Keratinocyte (primary cell): Measurements from ENCODE around the gene PCID2. TPM values are rescaled to one million over a fixed set of nuclear protein-coding genes. Genes with fewer than 3 reads are reported as not detected.

Source experiments
- DNase-seq: peaks from one replicate; pipeline ENCODE4 v3.0.0-alpha.2; 2011; ENCODE audit warnings: low read depth, missing footprints, low spot score
- FAIRE-seq: peaks from 2 replicates; lab custom pipeline; 2011; peaks lifted over from hg19 to GRCh38; lab: Jason Lieb, UNC
- H2AFZ ChIP-seq: 2 replicates; pipeline ENCODE4 v1.6.0; 2012; ENCODE audit warnings: low read length, control low read depth, inconsistent platforms; ENCODE audit not compliant: control insufficient read depth
- H3K27ac ChIP-seq: 2 replicates; pipeline ENCODE4 v1.5.1; 2011; ENCODE audit warnings: low read length; ENCODE audit not compliant: control insufficient read depth, insufficient read depth
- H3K27me3 ChIP-seq: 3 replicates; pipeline ENCODE4 v1.6.0; 2011; ENCODE audit warnings: low read length; ENCODE audit not compliant: control insufficient read depth, insufficient read depth; ENCODE audit errors: extremely low read depth
- H3K36me3 ChIP-seq, 2 experiments: 2 replicates in 1 of 2; 3 replicates in 1 of 2; pipeline ENCODE4 v1.5.1; 2011; ENCODE audit warnings: low read length in 2 of 2, mild to moderate bottlenecking in 1 of 2; ENCODE audit not compliant: control insufficient read depth in 2 of 2, insufficient read depth in 2 of 2; ENCODE audit errors: extremely low read depth in 1 of 2
- H3K4me1 ChIP-seq: 3 replicates; pipeline ENCODE4 v1.5.1; 2011; ENCODE audit warnings: low read length; ENCODE audit not compliant: control insufficient read depth, insufficient read depth; ENCODE audit errors: extremely low read depth
- H3K4me2 ChIP-seq: 3 replicates; pipeline ENCODE4 v1.6.0; 2011; ENCODE audit warnings: low read depth, low read length; ENCODE audit not compliant: control insufficient read depth, insufficient read depth; ENCODE audit errors: extremely low read depth
- H3K4me3 ChIP-seq, 3 experiments: fragments of 200-600 bp in 1 of 3; sonication (generic) in 1 of 3; 2 replicates in 2 of 3; 3 replicates in 1 of 3; pipeline ENCODE4 v1.5.1; 2011 to 2016; ENCODE audit warnings: low read length in 3 of 3, mild to moderate bottlenecking in 3 of 3, control low read depth in 2 of 3, inconsistent platforms in 1 of 3, low read depth in 1 of 3, mixed read lengths in 1 of 3, mixed run types in 1 of 3, moderate library complexity in 1 of 3; ENCODE audit not compliant: control insufficient read depth in 2 of 3, insufficient read depth in 2 of 3; ENCODE audit errors: extremely low read depth in 1 of 3
- H3K79me2 ChIP-seq: 2 replicates; pipeline ENCODE4 v1.6.0; 2012; ENCODE audit warnings: low read length; ENCODE audit not compliant: control insufficient read depth, insufficient read depth
- H3K9ac ChIP-seq: 3 replicates; pipeline ENCODE4 v1.6.0; 2011; ENCODE audit warnings: low read length; ENCODE audit not compliant: control insufficient read depth, insufficient read depth; ENCODE audit errors: extremely low read depth
- H3K9me1 ChIP-seq: 3 replicates; pipeline ENCODE4 v1.6.0; 2011; ENCODE audit warnings: low read length; ENCODE audit not compliant: control insufficient read depth, insufficient read depth; ENCODE audit errors: extremely low read depth
- H3K9me3 ChIP-seq: 2 replicates; pipeline ENCODE4 v1.5.1; 2012; ENCODE audit warnings: low read depth, low read length; ENCODE audit not compliant: control insufficient read depth
- H4K20me1 ChIP-seq: 3 replicates; pipeline ENCODE4 v1.6.0; 2011; ENCODE audit warnings: low read length; ENCODE audit not compliant: control insufficient read depth, insufficient read depth; ENCODE audit errors: extremely low read depth
- CTCF ChIP-seq, 3 experiments: IDR thresholded peaks in 1 of 3; conservative IDR thresholded peaks in 1 of 3; optimal IDR thresholded peaks in 1 of 3; 2 replicates in 2 of 3; 3 replicates in 1 of 3; pipeline versions ENCODE3 to v1.5.1; 2011; ENCODE audit warnings: low read length in 3 of 3, mild to moderate bottlenecking in 3 of 3, moderate library complexity in 2 of 3, control low read depth in 1 of 3, inconsistent platforms in 1 of 3; ENCODE audit not compliant: insufficient read depth in 2 of 3; ENCODE audit errors: extremely low read depth in 1 of 3
- EZH2 ChIP-seq: IDR thresholded peaks from one replicate; pipeline ENCODE4 v1.6.1; 2012; ENCODE audit warnings: inconsistent platforms, mild to moderate bottlenecking, low read length, moderate library complexity
- dilution Hi-C: fragments of 300-500 bp; cut with MboI; formaldehyde crosslinking; loops from one replicate; pipeline ENCODE4 v1.7.0; 2020; ENCODE audit warnings: low sequenced_read_pairs; ENCODE audit not compliant: extremely low pct_ligation_motif_present
- polyA plus RNA-seq, 5 experiments: library from polyadenylated mRNA; depleted of rRNA in 3 of 5; stranded (reverse) in 3 of 5; stranded (forward) in 1 of 5; unstranded in 1 of 5; fragments of >200 nt; gene quantifications; 1 replicate in 1 of 5; 2 replicates in 3 of 5; 3 replicates in 1 of 5; pipeline versions ENCODE4 v1.2.1 to v1.2.3, GENCODE V29; 2011 to 2012; ENCODE audit warnings: missing spikeins in 2 of 5, low read depth in 1 of 5, low replicate concordance in 1 of 5

Gene PCID2
- polyA plus RNA-seq, 1 donor (not counting 4 experiments of a cell fraction or from before 2014, with no cell fraction given): 76.5 TPM

GRCh38 chr13:113201815-113202214 is 6.7 kb downstream of the PCID2 start:
- DNase-seq: no peak
- Histone ChIP-seq H3K9ac (no peak overlapping the region), H3K4me2 (no peak overlapping the region), H3K9me3 (no peaks in the 10 kb centered on the region), H3K9me1 (no peaks in the 10 kb centered on the region), H3K4me3 (no peak overlapping the region), H3K36me3 (peaks cover 17 to 21% of the 10 kb centered on the region in 2 experiments), H4K20me1 (peaks cover 6% of the 10 kb centered on the region), H2AFZ (no peak overlapping the region), H3K27ac (no peak overlapping the region), H3K4me1 (peaks cover 16% of the 10 kb centered on the region), H3K27me3 (no peaks in the 10 kb centered on the region), H3K79me2 (peaks cover 70% of the 10 kb centered on the region)
- dilution Hi-C loops: no loop called here
- TF ChIP-seq CTCF (optimal IDR thresholded peaks at IDR 0.05 in 1 of 3, IDR thresholded peaks at IDR 0.05 in 1 of 3, conservative IDR thresholded peaks at IDR 0.05 in 1 of 3; ENCODE audit: extremely low read depth in 1 of 3, insufficient read depth in 2 of 3, low read length in 3 of 3): no peak
- no peak for TF ChIP-seq EZH2
- FAIRE-seq: no peak

- dilution Hi-C loops: no loop called here
- Histone ChIP-seq H4K20me1 (no peaks in the 10 kb centered on the region), H3K4me2 (no peak overlapping the region), H2AFZ (no peak overlapping the region), H3K27me3 (no peaks in the 10 kb centered on the region), H3K9ac (no peak overlapping the region), H3K4me3 (no peak overlapping the region), H3K4me1 (no peaks in the 10 kb centered on the region), H3K9me3 (no peaks in the 10 kb centered on the region), H3K79me2 (peaks cover 25% of the 10 kb centered on the region), H3K36me3 (peaks cover 29% of the 10 kb centered on the region in 2 experiments), H3K9me1 (no peaks in the 10 kb centered on the region), H3K27ac (no peak overlapping the region)
- FAIRE-seq (no peak), DNase-seq (no peak)
- TF ChIP-seq CTCF (optimal IDR thresholded peaks at IDR 0.05 in 1 of 3, IDR thresholded peaks at IDR 0.05 in 1 of 3, conservative IDR thresholded peaks at IDR 0.05 in 1 of 3; ENCODE audit: extremely low read depth in 1 of 3, insufficient read depth in 2 of 3, low read length in 3 of 3) (no peak), EZH2 (no peak)
These were observed 11.3 kb downstream of the PCID2 start for GRCh38 chr13:113196970-113197737.
